Endothelial cell of hepatic sinusoid (primary cell): Measurements from ENCODE around the gene WNT11.

Source experiments
- in situ Hi-C: cut with HindIII; loops from 2 replicates; pipeline ENCODE4 v1.10.0; 2017; ENCODE audit warnings: low sequenced_read_pairs

WNT11 gene

GRCh38 chr11:76206327-76207081 lies at the start of gene WNT11:
WNT11 (minus strand) TSS chr11:76206502; CDS start chr11:76206407, 95 bp downstream.
- in situ Hi-C loops: no loop called here

DNA sequence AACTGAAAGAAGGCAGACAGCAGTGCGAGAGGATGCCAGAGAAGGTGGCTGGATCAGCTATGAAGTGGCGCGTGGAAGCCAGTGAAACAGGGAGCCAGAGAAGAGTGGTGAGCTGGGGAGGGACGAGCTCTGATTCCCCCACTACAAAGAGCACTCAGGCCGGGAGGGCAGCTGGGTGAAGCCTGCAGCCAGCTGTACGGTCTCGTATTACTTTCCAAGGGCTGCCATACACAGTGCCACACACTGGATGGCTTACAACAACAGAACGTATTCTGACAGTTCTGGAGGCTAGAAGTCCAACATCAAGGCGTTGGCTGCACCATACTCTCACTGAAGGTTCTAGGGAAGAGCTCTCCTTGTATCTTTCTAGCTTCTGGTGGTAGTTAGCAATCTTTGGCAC lies 47.1 kb upstream of the WNT11 start:
- in situ Hi-C loops: no loop called here

GRCh38 chr11:76252631-76253070 lies 46.3 kb upstream of the WNT11 start:
- in situ Hi-C loops: no loop called here

GRCh38 chr11:76251576-76251975 lies 45.3 kb upstream of the WNT11 start:
- in situ Hi-C loops: no loop called here

- in situ Hi-C loops: no loop called here
These were observed 44.9 kb upstream of the WNT11 start for GRCh38 chr11:76251226-76251575.

- in situ Hi-C loops: no loop called here
These were observed 44.4 kb upstream of the WNT11 start for GRCh38 chr11:76250520-76251225.

- in situ Hi-C loops: no loop called here
These were observed 43.0 kb upstream of the WNT11 start for GRCh38 chr11:76249195-76249741.

DNA sequence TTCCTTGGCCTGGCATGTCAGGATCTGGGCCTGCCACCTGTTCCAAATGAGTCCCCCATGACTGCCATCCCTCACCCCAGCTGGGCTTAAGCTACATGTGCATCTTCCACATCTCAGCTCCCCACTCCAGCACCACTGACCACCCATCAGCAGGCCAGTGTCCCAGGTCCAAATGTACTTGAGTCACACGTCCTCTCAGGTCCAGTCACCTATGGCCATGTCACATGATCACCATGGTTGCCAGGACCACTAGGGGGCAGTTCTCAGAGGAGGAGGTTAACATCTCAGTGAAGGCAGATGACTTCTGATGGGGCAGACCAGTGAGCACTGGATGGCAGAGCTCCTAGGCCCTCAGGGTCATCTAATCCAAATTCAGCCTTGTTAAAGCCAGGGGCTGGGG lies 41.9 kb upstream of the WNT11 start:
- in situ Hi-C loops: no loop called here

DNA sequence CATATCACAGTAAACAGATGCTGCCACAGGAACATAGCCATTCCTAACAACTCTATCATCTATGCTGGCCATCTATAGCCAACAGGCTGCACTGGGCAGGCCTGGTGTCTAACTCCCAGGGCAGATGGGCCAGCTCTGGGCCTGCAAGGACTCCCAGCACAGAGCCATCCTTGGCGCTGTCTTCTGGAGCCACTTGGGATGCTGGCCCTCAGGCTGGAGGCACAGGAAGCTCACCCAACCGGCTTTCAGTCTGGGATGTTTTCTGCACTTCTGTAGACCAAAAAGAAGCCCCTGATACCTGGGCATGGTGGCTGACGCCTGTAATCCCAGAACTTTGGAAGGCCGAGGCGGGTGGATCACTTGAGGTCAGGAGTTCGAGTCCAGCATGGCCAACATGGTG lies 40.8 kb upstream of the WNT11 start:
- in situ Hi-C loops: no loop called here

- in situ Hi-C loops: no loop called here
These were observed 40.1 kb upstream of the WNT11 start for GRCh38 chr11:76246271-76246933.

DNA sequence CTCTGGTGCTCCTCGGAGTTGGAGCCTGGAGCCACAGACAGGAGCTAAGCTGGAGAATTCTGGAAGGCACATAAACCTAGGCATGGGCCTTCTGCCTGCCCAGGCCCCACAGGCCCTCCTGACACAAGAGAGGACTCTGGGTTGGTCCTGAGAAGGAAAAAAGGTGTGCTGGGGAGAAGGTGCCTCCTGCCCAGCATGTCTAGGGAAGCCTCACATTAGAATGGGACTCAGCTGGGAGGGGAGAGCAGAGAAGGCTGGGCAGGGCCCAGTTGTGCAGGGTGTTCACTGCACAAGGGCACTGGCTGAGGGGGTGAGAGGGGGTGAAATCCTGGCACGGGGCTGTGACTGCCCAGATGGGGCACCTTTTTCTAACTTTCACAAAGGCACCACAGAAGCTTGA lies 39.4 kb upstream of the WNT11 start:
- in situ Hi-C loops: no loop called here

GRCh38 chr11:76244316-76244851 lies 38.1 kb upstream of the WNT11 start:
- in situ Hi-C loops: no loop called here

DNA sequence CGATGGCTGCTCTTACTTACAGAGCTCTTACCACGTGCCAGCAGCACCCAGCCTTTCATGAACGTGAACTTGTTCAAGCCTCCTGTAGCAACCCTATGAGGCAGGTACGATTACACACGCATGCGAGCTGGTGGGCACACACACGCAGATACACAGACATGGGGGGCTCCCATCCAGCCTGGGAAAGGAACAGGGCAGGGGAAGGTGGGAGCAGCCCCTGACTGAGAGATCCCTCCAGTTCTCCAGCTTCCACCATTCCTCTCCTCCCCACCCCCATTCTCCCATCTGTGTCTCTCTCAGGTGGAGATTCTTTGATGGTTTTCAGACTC lies 37.6 kb upstream of the WNT11 start:
- in situ Hi-C loops: no loop called here

GRCh38 chr11:76243193-76243956 lies 37.1 kb upstream of the WNT11 start:
- in situ Hi-C loops: no loop called here

- in situ Hi-C loops: no loop called here
These were observed 35.9 kb upstream of the WNT11 start for GRCh38 chr11:76242004-76242779.

DNA sequence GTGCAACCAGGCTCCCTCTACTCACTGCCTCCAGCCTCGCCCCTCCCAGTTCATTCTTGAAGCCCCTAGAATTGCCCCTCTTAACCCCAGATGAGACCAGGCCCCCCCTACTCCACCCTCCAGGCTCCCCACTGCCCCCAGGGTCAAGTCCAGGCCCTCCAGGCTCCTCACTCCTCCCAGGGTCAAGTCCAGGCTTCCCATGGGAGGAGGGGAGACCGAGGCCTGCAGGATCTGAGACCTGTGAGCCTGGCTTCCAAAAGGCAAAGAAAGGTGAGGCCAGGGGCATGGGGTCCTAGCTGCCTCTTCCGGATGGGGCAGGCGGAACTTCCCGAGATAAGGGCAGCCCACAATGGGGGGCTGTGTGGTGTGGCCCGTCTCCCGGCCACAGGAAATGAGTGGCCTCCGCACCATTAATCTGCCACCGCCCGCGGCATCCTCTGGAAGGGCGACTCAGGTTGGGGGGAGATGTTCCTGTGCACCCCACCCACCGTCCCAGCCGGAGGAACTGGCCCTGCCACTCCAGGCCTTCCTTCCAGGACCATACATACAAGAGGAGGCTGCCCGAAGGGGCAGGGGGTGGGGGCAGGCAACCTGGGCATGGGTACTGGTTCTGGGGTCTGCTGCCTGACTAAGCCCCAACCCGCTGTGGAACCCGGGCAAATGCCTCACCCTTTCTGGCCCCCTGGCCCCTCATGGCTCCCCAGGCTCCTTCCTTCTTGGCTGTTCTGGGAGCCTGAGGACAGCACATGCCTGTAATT lies 35.1 kb upstream of the WNT11 start:
- in situ Hi-C loops: no loop called here

DNA sequence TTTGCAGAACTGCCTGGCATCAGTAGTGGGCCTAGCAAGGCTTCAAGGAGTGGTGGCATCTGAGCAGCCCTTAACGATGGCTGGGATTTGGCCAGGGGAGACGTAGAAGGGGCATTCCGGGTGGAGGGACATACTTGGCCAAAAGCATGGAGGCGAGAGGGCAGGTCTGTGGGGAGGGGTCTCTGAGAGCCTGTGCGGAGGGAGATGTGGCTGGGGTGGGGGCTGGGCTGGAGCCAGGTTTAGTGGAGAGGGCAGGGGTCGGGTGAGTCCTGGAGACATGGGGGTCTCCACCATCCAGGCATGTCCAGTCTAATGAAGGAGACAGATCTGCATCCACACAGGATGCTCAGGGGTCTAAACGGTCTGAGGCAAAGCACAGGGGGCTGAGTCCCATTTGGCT lies 34.4 kb upstream of the WNT11 start:
- in situ Hi-C loops: no loop called here

- in situ Hi-C loops: no loop called here
These were observed 33.8 kb upstream of the WNT11 start for GRCh38 chr11:76240161-76240540.

DNA sequence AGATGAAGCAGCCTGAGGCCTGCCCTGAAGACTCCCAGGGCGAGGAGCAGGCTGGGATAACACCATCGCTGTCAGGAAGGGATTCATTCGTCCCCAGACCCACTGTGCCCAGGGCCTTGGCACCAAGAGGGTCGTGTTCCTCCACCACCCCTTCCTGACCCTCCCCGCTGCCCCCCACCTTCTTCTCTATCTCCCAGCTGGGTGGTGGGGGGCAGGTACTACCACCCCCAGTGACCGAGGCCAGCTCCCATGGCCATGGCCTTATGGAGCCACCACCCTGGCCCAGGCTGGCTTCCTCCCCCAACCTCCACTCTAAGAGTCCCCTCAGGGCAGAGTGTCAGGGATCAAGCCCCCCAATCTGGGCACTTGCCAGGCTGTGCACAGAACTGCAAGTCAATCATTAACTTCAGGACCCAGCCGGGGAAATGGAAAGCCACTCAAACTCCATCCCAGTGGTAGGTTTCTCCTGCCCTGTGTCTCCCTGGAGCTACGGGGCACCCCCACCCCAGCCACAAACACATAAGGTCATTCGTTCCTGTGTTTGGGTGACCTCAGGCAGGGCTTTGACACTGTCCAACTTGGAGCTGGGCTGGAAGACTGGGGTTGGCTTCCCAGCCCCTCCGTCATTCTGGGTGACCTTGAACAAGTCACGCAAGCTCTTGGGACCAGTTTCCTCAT lies 33.3 kb upstream of the WNT11 start:
- in situ Hi-C loops: no loop called here
